Measurements from ENCODE around the gene NRCAM. TPM values are rescaled to one million over a fixed set of nuclear protein-coding genes. Genes with fewer than 3 reads are reported as not detected.

NRCAM gene
- polyA plus RNA-seq, 12 donors, result 14.1 to 60.4 (median 35.1) TPM; not detected in 1

- DNase-seq, result no peak
Observed at GRCh38 chr7:108164342-108164741, 291.9 kb downstream of the NRCAM start.

- DNase-seq, result no peak
Observed at GRCh38 chr7:108158776-108159175, 297.5 kb downstream of the NRCAM start.

- DNase-seq, result no peak
Observed at GRCh38 chr7:108157606-108158335, 298.5 kb downstream of the NRCAM start.

GRCh38 chr7:108156897-108157605, 299.2 kb downstream of the NRCAM start:
- no peak for DNase-seq

GRCh38 chr7:108152198-108152597, 304.0 kb downstream of the NRCAM start:
- DNase-seq, result no peak

GRCh38 chr7:108149908-108150307, 306.3 kb downstream of the NRCAM start:
- DNase-seq, result no peak

GRCh38 chr7:108149119-108149518, 307.1 kb downstream of the NRCAM start:
- DNase-seq, result no peak

GRCh38 chr7:108147031-108147563, 309.1 kb downstream of the NRCAM start:
- DNase-seq, result no peak

GRCh38 chr7:108146070-108146842, 310.0 kb downstream of the NRCAM start:
- peak; percentile 83 for DNase-seq

GRCh38 chr7:108145401-108145800, 310.8 kb downstream of the NRCAM start:
- DNase-seq, result no peak

- no peak for DNase-seq
Observed at GRCh38 chr7:108144931-108145330, 311.3 kb downstream of the NRCAM start.

- DNase-seq, result no peak
Observed at GRCh38 chr7:108143658-108144420, 312.4 kb downstream of the NRCAM start.

- DNase-seq, result no peak
Observed at GRCh38 chr7:108142675-108143259, 313.5 kb downstream of the NRCAM start.

GRCh38 chr7:108142180-108142579, 314.1 kb downstream of the NRCAM start:
- no peak for DNase-seq

- no peak for DNase-seq
Observed at GRCh38 chr7:108140671-108141070, 315.6 kb downstream of the NRCAM start.

- DNase-seq, result no peak
Observed at GRCh38 chr7:108138911-108139310, 317.3 kb downstream of the NRCAM start.

- DNase-seq, result no peak
Observed at GRCh38 chr7:108137993-108138392, 318.2 kb downstream of the NRCAM start.

GRCh38 chr7:108137040-108137439, 319.2 kb downstream of the NRCAM start:
- no peak for DNase-seq

- no peak for DNase-seq
Observed at GRCh38 chr7:108136191-108136688, 320.0 kb downstream of the NRCAM start.

- DNase-seq, result no peak
Observed at GRCh38 chr7:108135446-108136190, 320.6 kb downstream of the NRCAM start.
